ENCODE data around the gene CLEC2D. TPM values are rescaled to one million over a fixed set of nuclear protein-coding genes. Genes with fewer than 3 reads are reported as not detected.
"Not testable (repeated sequence)": the region's sequence is repeated elsewhere in the genome, so short reads cannot be mapped to it uniquely, and the experiment has no call there.

The CLEC2D gene
- total RNA-seq, 1 donor, result 3.9 TPM

- H3K4me3 ChIP-seq (ENCODE audit: low read depth, low read length), result no peak overlapping the region
- no peak for TF ChIP-seq CTCF (IDR thresholded peaks at IDR 0.05; ENCODE audit: insufficient read depth, low read depth, low read length)
- no peak for DNase-seq (ENCODE audit: low read depth)
These were observed 34.4 kb upstream of the CLEC2D start for GRCh38 chr12:9634969-9635754.

- no peak for TF ChIP-seq CTCF (IDR thresholded peaks at IDR 0.05; ENCODE audit: insufficient read depth, low read depth, low read length)
- H3K4me3 ChIP-seq (ENCODE audit: low read depth, low read length), result no peak overlapping the region
- no peak for DNase-seq (ENCODE audit: low read depth)
These were observed 33.2 kb upstream of the CLEC2D start for GRCh38 chr12:9636150-9636850.

- no peak for TF ChIP-seq CTCF (IDR thresholded peaks at IDR 0.05; ENCODE audit: insufficient read depth, low read depth, low read length)
- no peak for DNase-seq (ENCODE audit: low read depth)
- H3K4me3 ChIP-seq (ENCODE audit: low read depth, low read length), result no peak overlapping the region
These were observed 32.7 kb upstream of the CLEC2D start for GRCh38 chr12:9636851-9637206.

- DNase-seq (ENCODE audit: low read depth), result no peak
- H3K4me3 ChIP-seq (ENCODE audit: low read depth, low read length), result no peak overlapping the region
- no peak for TF ChIP-seq CTCF (IDR thresholded peaks at IDR 0.05; ENCODE audit: insufficient read depth, low read depth, low read length)
These were observed 29.5 kb upstream of the CLEC2D start for GRCh38 chr12:9640024-9640423.

GRCh38 chr12:9642606-9643265, 26.8 kb upstream of the CLEC2D start:
- no peak overlapping the region for H3K4me3 ChIP-seq (ENCODE audit: low read depth, low read length)
- DNase-seq (ENCODE audit: low read depth), result no peak
- TF ChIP-seq CTCF (IDR thresholded peaks at IDR 0.05; ENCODE audit: insufficient read depth, low read depth, low read length), result no peak

GRCh38 chr12:9643266-9643660, 26.2 kb upstream of the CLEC2D start:
- no peak for TF ChIP-seq CTCF (IDR thresholded peaks at IDR 0.05; ENCODE audit: insufficient read depth, low read depth, low read length)
- H3K4me3 ChIP-seq (ENCODE audit: low read depth, low read length), result no peak overlapping the region
- DNase-seq (ENCODE audit: low read depth), result no peak

- H3K4me3 ChIP-seq (ENCODE audit: low read depth, low read length), result not testable (repeated sequence)
- peak; percentile 10 for DNase-seq (ENCODE audit: low read depth)
These were observed 24.4 kb upstream of the CLEC2D start for GRCh38 chr12:9644985-9645551.

Data from fibroblast of villous mesenchyme (primary cell).